ENCODE data around the gene CACNA1H.
"Not testable (repeated sequence)": the region's sequence is repeated elsewhere in the genome, so short reads cannot be mapped to it uniquely, and the experiment has no call there.

Gene CACNA1H

GRCh38 chr16:1241081-1241480, 88.2 kb downstream of the CACNA1H start:
- not testable (repeated sequence) for H2AFZ ChIP-seq (ENCODE audit: low read depth); H4K20me1 ChIP-seq (ENCODE audit: insufficient read depth); H3K36me3 ChIP-seq (ENCODE audit: insufficient read depth); H3K27ac ChIP-seq; H3K79me2 ChIP-seq (ENCODE audit: insufficient read depth, low read depth); H3K4me1 ChIP-seq (ENCODE audit: low read depth, poor library complexity, severe bottlenecking); H3K4me3 ChIP-seq (IDR thresholded peaks at IDR 0.05; ENCODE audit: insufficient read depth, low read depth, low read length); H3K9ac ChIP-seq; H3K4me2 ChIP-seq
- peaks cover 28% of the 10 kb centered on the region for H3K27me3 ChIP-seq (ENCODE audit: insufficient read depth, low read depth)

- not testable (repeated sequence) for H3K79me2 ChIP-seq (ENCODE audit: insufficient read depth, low read depth); H3K27ac ChIP-seq; H3K4me3 ChIP-seq (IDR thresholded peaks at IDR 0.05; ENCODE audit: insufficient read depth, low read depth, low read length); H3K4me1 ChIP-seq (ENCODE audit: low read depth, poor library complexity, severe bottlenecking); H3K36me3 ChIP-seq (ENCODE audit: insufficient read depth); H3K9ac ChIP-seq; H4K20me1 ChIP-seq (ENCODE audit: insufficient read depth); H3K4me2 ChIP-seq; H2AFZ ChIP-seq (ENCODE audit: low read depth)
- peaks cover 43% of the 10 kb centered on the region for H3K27me3 ChIP-seq (ENCODE audit: insufficient read depth, low read depth)
Observed at GRCh38 chr16:1243363-1243762, 90.5 kb downstream of the CACNA1H start.

DNA sequence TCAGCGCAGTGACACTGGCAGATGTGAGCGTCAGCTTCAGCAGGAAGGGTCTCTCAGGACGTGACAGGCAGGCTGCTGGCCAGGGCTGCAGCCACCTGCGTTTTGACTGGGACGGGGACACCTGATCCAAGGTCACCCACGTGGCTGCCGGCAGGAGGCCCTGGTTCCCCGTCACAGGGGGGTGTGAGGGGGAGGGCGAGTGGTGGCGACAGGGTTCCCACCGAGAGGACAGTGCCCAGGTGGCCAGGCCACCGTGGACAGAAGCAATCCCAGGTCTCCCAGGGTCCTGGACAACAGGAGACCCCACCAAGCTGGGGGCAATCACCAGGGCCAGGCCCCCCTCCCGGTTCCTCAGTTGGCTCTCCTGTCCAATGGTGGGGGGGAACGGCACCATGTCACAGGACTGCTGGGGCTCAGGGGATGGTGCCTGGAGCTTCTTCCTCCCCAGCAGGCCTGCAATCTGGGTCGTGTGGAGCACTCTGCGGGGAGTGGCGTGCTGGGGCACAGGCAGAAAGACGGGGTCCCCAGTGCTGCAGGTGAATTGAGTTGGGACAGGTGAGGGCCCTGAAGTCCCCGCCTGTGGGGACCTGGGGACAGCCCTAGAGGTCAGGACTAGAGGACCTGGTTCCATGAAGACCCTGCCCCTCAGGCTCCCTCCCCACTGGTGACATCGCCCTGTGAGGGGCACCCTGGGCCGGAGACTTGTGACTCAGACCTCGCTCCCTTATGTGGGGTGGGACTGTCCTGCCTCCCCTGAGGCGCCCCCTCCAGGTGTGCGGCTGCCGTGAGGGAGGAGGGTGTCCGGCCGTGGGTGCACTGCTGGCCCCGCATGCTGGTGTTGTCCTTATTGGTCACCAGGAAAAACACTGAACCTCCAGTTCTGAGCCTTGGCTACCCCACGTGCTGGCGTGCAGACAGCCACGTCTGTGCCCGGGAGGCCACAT, 91.3 kb downstream of the CACNA1H start:
- not testable (repeated sequence) for H3K4me2 ChIP-seq; H2AFZ ChIP-seq (ENCODE audit: low read depth); H3K79me2 ChIP-seq (ENCODE audit: insufficient read depth, low read depth); H3K9ac ChIP-seq; H3K4me3 ChIP-seq (IDR thresholded peaks at IDR 0.05; ENCODE audit: insufficient read depth, low read depth, low read length); H3K27ac ChIP-seq; H3K4me1 ChIP-seq (ENCODE audit: low read depth, poor library complexity, severe bottlenecking); H4K20me1 ChIP-seq (ENCODE audit: insufficient read depth); H3K36me3 ChIP-seq (ENCODE audit: insufficient read depth)
- H3K27me3 ChIP-seq (ENCODE audit: insufficient read depth, low read depth): peaks cover 40% of the 10 kb centered on the region

- H3K27me3 ChIP-seq (ENCODE audit: insufficient read depth, low read depth): peaks cover 37% of the 10 kb centered on the region
- no peak overlapping the region for H3K4me2 ChIP-seq
- no peak overlapping the region for H3K27ac ChIP-seq
- H4K20me1 ChIP-seq (ENCODE audit: insufficient read depth): no peaks in the 10 kb centered on the region
- TF ChIP-seq, protein P1, sequence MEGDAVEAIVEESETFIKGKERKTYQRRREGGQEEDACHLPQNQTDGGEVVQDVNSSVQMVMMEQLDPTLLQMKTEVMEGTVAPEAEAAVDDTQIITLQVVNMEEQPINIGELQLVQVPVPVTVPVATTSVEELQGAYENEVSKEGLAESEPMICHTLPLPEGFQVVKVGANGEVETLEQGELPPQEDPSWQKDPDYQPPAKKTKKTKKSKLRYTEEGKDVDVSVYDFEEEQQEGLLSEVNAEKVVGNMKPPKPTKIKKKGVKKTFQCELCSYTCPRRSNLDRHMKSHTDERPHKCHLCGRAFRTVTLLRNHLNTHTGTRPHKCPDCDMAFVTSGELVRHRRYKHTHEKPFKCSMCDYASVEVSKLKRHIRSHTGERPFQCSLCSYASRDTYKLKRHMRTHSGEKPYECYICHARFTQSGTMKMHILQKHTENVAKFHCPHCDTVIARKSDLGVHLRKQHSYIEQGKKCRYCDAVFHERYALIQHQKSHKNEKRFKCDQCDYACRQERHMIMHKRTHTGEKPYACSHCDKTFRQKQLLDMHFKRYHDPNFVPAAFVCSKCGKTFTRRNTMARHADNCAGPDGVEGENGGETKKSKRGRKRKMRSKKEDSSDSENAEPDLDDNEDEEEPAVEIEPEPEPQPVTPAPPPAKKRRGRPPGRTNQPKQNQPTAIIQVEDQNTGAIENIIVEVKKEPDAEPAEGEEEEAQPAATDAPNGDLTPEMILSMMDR (conservative IDR thresholded peaks at IDR 0.05; ENCODE audit: low read depth, low read length): no peak
- no peak overlapping the region for H3K9ac ChIP-seq
- H3K79me2 ChIP-seq (ENCODE audit: insufficient read depth, low read depth): no peaks in the 10 kb centered on the region
- no peak overlapping the region for H3K4me3 ChIP-seq (IDR thresholded peaks at IDR 0.05; ENCODE audit: insufficient read depth, low read depth, low read length)
- H3K36me3 ChIP-seq (ENCODE audit: insufficient read depth): no peaks in the 10 kb centered on the region
- H2AFZ ChIP-seq (ENCODE audit: low read depth): no peak overlapping the region
- H3K4me1 ChIP-seq (ENCODE audit: low read depth, poor library complexity, severe bottlenecking): no peaks in the 10 kb centered on the region
Observed at GRCh38 chr16:1244881-1245280, 92.0 kb downstream of the CACNA1H start.

DNA sequence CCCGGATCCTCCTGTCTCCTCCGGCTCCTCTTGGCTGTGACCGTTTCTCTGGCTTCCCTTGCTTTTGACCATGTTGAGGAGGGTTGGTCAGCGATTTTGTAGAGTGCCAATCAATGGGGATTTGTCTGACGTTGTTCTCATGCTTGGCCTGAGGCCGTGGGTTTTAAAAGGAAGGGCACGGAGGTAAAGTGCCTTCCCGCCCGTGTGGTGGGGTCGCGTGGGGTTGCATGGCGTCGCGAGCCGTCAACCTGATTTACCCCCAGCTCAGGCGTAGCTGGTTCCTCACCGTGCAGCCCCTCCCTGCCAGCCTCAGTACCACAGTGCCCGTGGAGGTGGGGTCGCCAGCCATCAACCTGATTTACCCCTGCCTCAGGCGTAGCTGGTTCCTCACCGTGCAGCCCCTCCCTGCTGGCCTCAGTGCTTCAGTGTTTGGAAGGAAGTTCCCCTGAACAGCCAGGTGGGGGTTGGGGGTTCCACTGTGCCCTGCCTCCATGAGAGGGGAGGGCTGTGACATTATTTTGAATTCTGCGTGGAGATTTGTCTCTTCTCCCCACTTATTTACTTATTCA, 92.6 kb downstream of the CACNA1H start:
- no peak overlapping the region for H2AFZ ChIP-seq (ENCODE audit: low read depth)
- TF ChIP-seq, protein P1 (conservative IDR thresholded peaks at IDR 0.05; ENCODE audit: low read depth, low read length): no peak
- H3K9ac ChIP-seq: no peak overlapping the region
- H3K4me3 ChIP-seq (IDR thresholded peaks at IDR 0.05; ENCODE audit: insufficient read depth, low read depth, low read length): no peak overlapping the region
- no peaks in the 10 kb centered on the region for H4K20me1 ChIP-seq (ENCODE audit: insufficient read depth)
- H3K4me2 ChIP-seq: no peak overlapping the region
- H3K79me2 ChIP-seq (ENCODE audit: insufficient read depth, low read depth): no peaks in the 10 kb centered on the region
- H3K27ac ChIP-seq: no peak overlapping the region
- H3K36me3 ChIP-seq (ENCODE audit: insufficient read depth): no peaks in the 10 kb centered on the region
- H3K4me1 ChIP-seq (ENCODE audit: low read depth, poor library complexity, severe bottlenecking): no peaks in the 10 kb centered on the region
- H3K27me3 ChIP-seq (ENCODE audit: insufficient read depth, low read depth): peaks cover 37% of the 10 kb centered on the region

DNA sequence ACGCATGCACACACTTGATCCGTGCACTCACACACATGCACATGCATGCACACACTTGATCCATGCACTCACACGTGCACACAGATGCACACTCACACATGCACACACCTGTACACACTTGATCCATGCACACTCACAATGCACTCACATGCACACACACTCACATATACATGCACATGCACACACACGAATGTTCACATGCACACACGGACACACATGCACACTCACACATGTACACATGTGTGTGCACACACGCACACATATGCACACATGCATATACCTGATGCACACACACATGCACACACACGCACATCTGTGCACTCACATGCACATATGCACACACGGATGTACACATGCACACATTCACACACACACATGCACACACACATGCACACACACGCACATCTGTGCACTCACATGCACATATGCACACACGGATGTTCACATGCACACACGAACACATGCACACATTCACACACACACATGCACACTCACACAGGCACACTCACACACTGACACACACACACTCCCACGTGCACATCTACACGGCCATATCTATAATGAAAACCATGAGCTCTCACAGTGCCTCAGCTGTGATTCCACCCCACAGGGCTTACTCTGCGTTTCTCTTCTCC, 95.1 kb downstream of the CACNA1H start:
- not testable (repeated sequence) for H3K27ac ChIP-seq; H3K4me3 ChIP-seq (IDR thresholded peaks at IDR 0.05; ENCODE audit: insufficient read depth, low read depth, low read length); H3K4me2 ChIP-seq; H3K36me3 ChIP-seq (ENCODE audit: insufficient read depth); H2AFZ ChIP-seq (ENCODE audit: low read depth); H3K4me1 ChIP-seq (ENCODE audit: low read depth, poor library complexity, severe bottlenecking); H3K79me2 ChIP-seq (ENCODE audit: insufficient read depth, low read depth); H4K20me1 ChIP-seq (ENCODE audit: insufficient read depth); H3K9ac ChIP-seq
- H3K27me3 ChIP-seq (ENCODE audit: insufficient read depth, low read depth): peaks cover 42% of the 10 kb centered on the region

- H3K27ac ChIP-seq; H3K79me2 ChIP-seq (ENCODE audit: insufficient read depth, low read depth); H3K4me2 ChIP-seq; H3K36me3 ChIP-seq (ENCODE audit: insufficient read depth); H3K4me1 ChIP-seq (ENCODE audit: low read depth, poor library complexity, severe bottlenecking); H3K4me3 ChIP-seq (IDR thresholded peaks at IDR 0.05; ENCODE audit: insufficient read depth, low read depth, low read length); H4K20me1 ChIP-seq (ENCODE audit: insufficient read depth); H3K9ac ChIP-seq; H2AFZ ChIP-seq (ENCODE audit: low read depth): not testable (repeated sequence)
- H3K27me3 ChIP-seq (ENCODE audit: insufficient read depth, low read depth): peaks cover 36% of the 10 kb centered on the region
Observed at GRCh38 chr16:1249031-1249755, 96.3 kb downstream of the CACNA1H start.
